ENCODE data around the gene RBBP6.
A peak's percentile ranks its signal among the peaks of the same experiment; 100 is the strongest.

Gene RBBP6

GRCh38 chr16:24504472-24505345, 34.7 kb upstream of the RBBP6 start:
- H3K4me3 ChIP-seq (ENCODE audit: control insufficient read depth, low read depth, low read length) = no peak overlapping the region
- DNase-seq (ENCODE audit: low read depth) = peak; percentile 69
- peak; percentile 74 for TF ChIP-seq CTCF (conservative IDR thresholded peaks at IDR 0.05; ENCODE audit: control insufficient read depth, insufficient read depth, low read depth, low read length)

- no peak for TF ChIP-seq CTCF (conservative IDR thresholded peaks at IDR 0.05; ENCODE audit: control insufficient read depth, insufficient read depth, low read depth, low read length)
- DNase-seq (ENCODE audit: low read depth) = no peak
- no peak overlapping the region for H3K4me3 ChIP-seq (ENCODE audit: control insufficient read depth, low read depth, low read length)
Observed at GRCh38 chr16:24505959-24506358, 33.4 kb upstream of the RBBP6 start.

GRCh38 chr16:24507959-24508480, 31.3 kb upstream of the RBBP6 start:
- no peak overlapping the region for H3K4me3 ChIP-seq (ENCODE audit: control insufficient read depth, low read depth, low read length)
- TF ChIP-seq CTCF (conservative IDR thresholded peaks at IDR 0.05; ENCODE audit: control insufficient read depth, insufficient read depth, low read depth, low read length) = no peak
- no peak for DNase-seq (ENCODE audit: low read depth)

GRCh38 chr16:24508614-24509013, 30.8 kb upstream of the RBBP6 start:
- H3K4me3 ChIP-seq (ENCODE audit: control insufficient read depth, low read depth, low read length) = no peak overlapping the region
- TF ChIP-seq CTCF (conservative IDR thresholded peaks at IDR 0.05; ENCODE audit: control insufficient read depth, insufficient read depth, low read depth, low read length) = no peak
- DNase-seq (ENCODE audit: low read depth) = peak; percentile 78

GRCh38 chr16:24509536-24509935, 29.8 kb upstream of the RBBP6 start:
- DNase-seq (ENCODE audit: low read depth) = no peak
- no peak overlapping the region for H3K4me3 ChIP-seq (ENCODE audit: control insufficient read depth, low read depth, low read length)
- no peak for TF ChIP-seq CTCF (conservative IDR thresholded peaks at IDR 0.05; ENCODE audit: control insufficient read depth, insufficient read depth, low read depth, low read length)

- DNase-seq (ENCODE audit: low read depth) = no peak
- no peak overlapping the region for H3K4me3 ChIP-seq (ENCODE audit: control insufficient read depth, low read depth, low read length)
- no peak for TF ChIP-seq CTCF (conservative IDR thresholded peaks at IDR 0.05; ENCODE audit: control insufficient read depth, insufficient read depth, low read depth, low read length)
Observed at GRCh38 chr16:24511174-24511573, 28.2 kb upstream of the RBBP6 start.

Measured in fibroblast of mammary gland (primary cell).